Heart left ventricle (tissue), 16 donors: ENCODE measurements around the gene PHACTR3. TPM values are rescaled to one million over a fixed set of nuclear protein-coding genes. Genes with fewer than 3 reads are reported as not detected.

ENCODE experiments used
- ATAC-seq, 4 donors: fragments of 200-7000 bp; cut with Tn5 transposase; one replicate each; pipeline ENCODE4 v1.9.1; 2020 to 2022; ENCODE audit warnings: moderate library complexity in 4 of 4, mild to moderate bottlenecking in 3 of 4, moderate number of reproducible peaks in 1 of 4
- DNase-seq, 5 donors: peaks; one replicate each; pipeline ENCODE4 v3.0.0-alpha.2; 2020
- H3K27ac ChIP-seq, 12 donors: fragments of 200-600 bp; sonication (generic) in 4 of 12; one replicate each; pipeline versions ENCODE4 v1.5.0 to v1.8.0; 2016 to 2022; ENCODE audit warnings: mild to moderate bottlenecking in 2 of 12
- H3K27me3 ChIP-seq, 9 donors: fragments of 200-600 bp; sonication (generic) in 2 of 9; one replicate each; pipeline versions ENCODE4 v1.5.1 to v1.8.0; 2016 to 2022; ENCODE audit warnings: mild to moderate bottlenecking in 3 of 9
- H3K36me3 ChIP-seq, 9 donors: fragments of 200-600 bp; sonication (generic) in 2 of 9; one replicate each; pipeline versions ENCODE4 v1.5.0 to v1.8.0; 2018 to 2022; ENCODE audit warnings: mild to moderate bottlenecking in 2 of 9
- H3K4me1 ChIP-seq, 12 donors: fragments of 200-600 bp; sonication (generic) in 4 of 12; one replicate each; pipeline versions ENCODE4 v1.5.0 to v1.8.0; 2016 to 2022; ENCODE audit warnings: mild to moderate bottlenecking in 3 of 12
- H3K4me3 ChIP-seq, 12 donors: fragments of 200-600 bp; sonication (generic) in 4 of 12; one replicate each; pipeline versions ENCODE4 v1.5.0 to v1.8.0; 2017 to 2022; ENCODE audit warnings: mild to moderate bottlenecking in 9 of 12, moderate library complexity in 4 of 12
- H3K9me3 ChIP-seq, 12 donors: fragments of 200-600 bp; sonication (generic) in 4 of 12; one replicate each; pipeline versions ENCODE4 v1.5.0 to v1.8.0; 2016 to 2022; ENCODE audit warnings: mild to moderate bottlenecking in 1 of 12
- CTCF ChIP-seq, 12 donors: fragments of 200-600 bp; sonication (generic) in 4 of 12; IDR thresholded peaks; one replicate each; pipeline versions ENCODE4 v1.5.0 to v1.8.0; 2018 to 2022; ENCODE audit warnings: antibody characterized with exemption in 12 of 12, mild to moderate bottlenecking in 5 of 12
- POLR2A ChIP-seq, 2 donors: fragments of 450-650 bp; IDR thresholded peaks; one replicate each; pipeline ENCODE4 v1.6.1; 2017; ENCODE audit warnings: antibody characterized with exemption in 2 of 2, mild to moderate bottlenecking in 2 of 2, moderate library complexity in 2 of 2
- WGBS, 4 donors: extraction: QIAGEN DNeasy Blood & Tissue Kit in 2 of 4; methylation state at CpG; one replicate each; pipeline versions ENCODE4 v1.1.5 to v1.1.7; 2013 to 2018; 5-methylcytosine and 5-hydroxymethylcytosine counted together
- intact Hi-C, 10 donors: fragments of 100-400 bp; cut with DNase I; formaldehyde crosslinking; loops; one replicate each; pipeline versions ENCODE4 v1.11.1 to v1.14.2; 2022
- polyA plus RNA-seq, 2 donors: library from polyadenylated mRNA; stranded (reverse); fragments of 200-250 nt; gene quantifications; one replicate each; pipeline ENCODE4 v1.2.3, GENCODE V29; 2013
- total RNA-seq, 9 donors: library from RNA; depleted of rRNA in 2 of 9; stranded (reverse); fragments of >200 nt in 2 of 9; fragmentation: NEBNext Ultra II Directional in 3 of 9; extraction: Animal tissue kit (Norgen Biotek cat#: 25700) in 3 of 9; gene quantifications; one replicate each; pipeline versions ENCODE4 v1.1.0 to v1.2.4, GENCODE V29; 2016 to 2023
- donor health status: ischemic (EF 13 %, LVEDD 7.1; RV severe dilation, severe dysfunction).
- donor health status: healthy with polysubstance abuse.
- donor health status: DM: no; HTN: yes; CAD: no.
- donor health status: DM: no; HTN: no; CAD: no.
- donor health status: ischemic (EF 25% LVEDD 6.9; RV normal size, moderate dysfunction).
- donor health status: ischemic (EF 25% LVEDD 5.7; RV mildly dilated, moderate dysfunction).
- donor health status: healthy.
- donor health status: DM: yes; HTN: yes; CAD: no.
- donor health status: ischemic (EF 35%, LVEDD 5.7; RV mildly dilated, moderate dysfunction).
- donor health status: nonischemic (EF 11% LVEDD 7.7; RV severe dilation, severe dysfunction).
- donor health status: DM: yes; HTN: yes; CAD: no.
- donor health status: PGD.
- donor health status: ischemic (EF 29% LVEDD 5.4; RV normal size, mild dysfunction).
- donor health status: nonischemic (EF 23%, LVEDD 6.1; RV moderate dilation, normal function).

PHACTR3 gene
- total and polyA plus RNA-seq, 11 donors: 0.19 to 14.6 (median 3.5) TPM

GRCh38 chr20:59836767-59837166, 232.4 kb downstream of the PHACTR3 start:
- Histone ChIP-seq H3K4me1 (peaks cover 0 to 48% (median 23%) of the 10 kb centered on the region in 12 donors), H3K27ac (peak overlapping the region in 1 of 12 donors; percentile 70), H3K27me3 (no peaks in the 10 kb centered on the region), H3K9me3 (no peaks in the 10 kb centered on the region), H3K36me3 (no peaks in the 10 kb centered on the region), H3K4me3 (peak overlapping the region in 10 of 12 donors; percentile 1 to 50 (median 34))
- WGBS, 4 donors: 31 to 42% (median 36%) methylated on average over 6 of the region's 6 CpGs
- intact Hi-C loops: loop anchor here in 2 of 10 donors (10.0 kb wide), 1 partner anchor 252 kb away; no protein-coding TSS in a partner anchor
- no peak for DNase-seq
- TF ChIP-seq CTCF (IDR thresholded peaks at IDR 0.05): no peak
- TF ChIP-seq POLR2A (IDR thresholded peaks at IDR 0.05): no peak
- no peak for ATAC-seq

GRCh38 chr20:59837623-59838394, 233.5 kb downstream of the PHACTR3 start:
- Histone ChIP-seq H3K4me1 (peaks cover 0 to 48% (median 22%) of the 10 kb centered on the region in 12 donors), H3K36me3 (peaks cover 0 to 3% (median 0%) of the 10 kb centered on the region in 9 donors), H3K27ac (peak overlapping the region in 1 of 12 donors; percentile 70), H3K27me3 (no peaks in the 10 kb centered on the region), H3K9me3 (no peaks in the 10 kb centered on the region), H3K4me3 (peak overlapping the region in 2 of 12 donors; percentile 3 to 50)
- TF ChIP-seq POLR2A (IDR thresholded peaks at IDR 0.05) (no peak), CTCF (IDR thresholded peaks at IDR 0.05) (no peak)
- no peak for DNase-seq
- intact Hi-C loops: loop anchor here in 2 of 10 donors (10.0 kb wide), 1 partner anchor 253 kb away; no protein-coding TSS in a partner anchor
- ATAC-seq: no peak
- 50 to 59% (median 55%) methylated on average over 4 of the region's 4 CpGs for WGBS, 4 donors

- TF ChIP-seq CTCF (IDR thresholded peaks at IDR 0.05) (no peak), POLR2A (IDR thresholded peaks at IDR 0.05) (no peak)
- peaks cover 0 to 3% (median 0%) of the 10 kb centered on the region in 9 donors for H3K36me3 ChIP-seq
- ATAC-seq (peak; percentile 78 to 84 (median 80)), DNase-seq (no peak)
- intact Hi-C loops: loop anchor here in 2 of 10 donors (10.0 kb wide), 1 partner anchor 255 kb away; no protein-coding TSS in a partner anchor
- 38 to 63% (median 48%) methylated on average over 5 of the region's 5 CpGs for WGBS, 4 donors
- H3K4me1 ChIP-seq: peaks cover 0 to 48% (median 22%) of the 10 kb centered on the region in 12 donors
- H3K27me3 ChIP-seq: no peaks in the 10 kb centered on the region
- peak overlapping the region in 5 of 12 donors; percentile 2 to 17 (median 7) for H3K4me3 ChIP-seq
- peak overlapping the region in 10 of 12 donors; percentile 1 to 80 (median 65) for H3K27ac ChIP-seq
- H3K9me3 ChIP-seq: no peaks in the 10 kb centered on the region
Observed at GRCh38 chr20:59839400-59839799, 235.1 kb downstream of the PHACTR3 start.

- TF ChIP-seq CTCF (IDR thresholded peaks at IDR 0.05) (no peak), POLR2A (IDR thresholded peaks at IDR 0.05) (no peak)
- Histone ChIP-seq H3K9me3 (no peaks in the 10 kb centered on the region), H3K27ac (no peak overlapping the region), H3K4me1 (peaks cover 0 to 6% (median 0%) of the 10 kb centered on the region in 12 donors), H3K4me3 (no peak overlapping the region), H3K36me3 (peaks cover 0 to 3% (median 0%) of the 10 kb centered on the region in 9 donors), H3K27me3 (no peaks in the 10 kb centered on the region)
- DNase-seq (no peak), ATAC-seq (no peak)
- intact Hi-C loops: loop anchor here in 2 of 10 donors (5.0 kb wide), 1 partner anchor 63 kb away; no protein-coding TSS in a partner anchor
- 93 to 96% (median 95%) methylated on average over 3 of the region's 3 CpGs for WGBS, 4 donors
Observed at GRCh38 chr20:59845472-59845871, 241.1 kb downstream of the PHACTR3 start.
